HEK293 (cell line): ENCODE data around the gene CSN2.

Experiments
- CTCF ChIA-PET: fragments of 350-600 bp; formaldehyde crosslinking; extraction: SDS; loops from one replicate; lab custom pipeline; 2021; ENCODE audit warnings: antibody characterized with exemption; lab: Yijun Ruan, JAX
- POLR2A ChIA-PET: fragments of 300-600 bp; formaldehyde crosslinking; extraction: SDS; loops from one replicate; lab custom pipeline; 2020; ENCODE audit warnings: antibody characterized with exemption, inconsistent platforms; lab: Yijun Ruan, JAX
- H3K27ac ChIP-seq: fragments of 200-500 bp; sonication (Bioruptor generic); 2 replicates; pipeline ENCODE4 v1.5.1; 2014; ENCODE audit warnings: low read depth, low read length, control low read depth, inconsistent platforms; ENCODE audit errors: extremely low read depth
- H3K36me3 ChIP-seq, 2 experiments: fragments of 200-500 bp in 1 of 2; sonication (Bioruptor generic) in 1 of 2; 1 replicate in 1 of 2; 2 replicates in 1 of 2; pipeline ENCODE4 v1.5.1; 2014 to 2017; ENCODE audit warnings: inconsistent platforms in 2 of 2, low read length in 2 of 2; ENCODE audit not compliant: control insufficient read depth in 2 of 2, insufficient read depth in 1 of 2
- H3K4me1 ChIP-seq: fragments of 200-500 bp; sonication (Bioruptor generic); 2 replicates; pipeline ENCODE4 v1.5.1; 2014; ENCODE audit warnings: mild to moderate bottlenecking, low read length, inconsistent platforms; ENCODE audit not compliant: control insufficient read depth, insufficient read depth
- H3K4me3 ChIP-seq: 2 replicates; pipeline ENCODE4 v1.5.1; 2011; ENCODE audit warnings: low read depth, mild to moderate bottlenecking, control low read depth, low read length, moderate library complexity
- H3K9me3 ChIP-seq: fragments of 200-500 bp; sonication (Bioruptor generic); 2 replicates; pipeline ENCODE4 v1.5.1; 2014; ENCODE audit warnings: low read depth, low read length, inconsistent platforms; ENCODE audit not compliant: control insufficient read depth, insufficient read depth
- GLI4 ChIP-seq: fragments of 450-650 bp; formaldehyde crosslinking; IDR thresholded peaks from 2 replicates; pipeline ENCODE4 v1.5.1; 2016; ENCODE audit warnings: missing biosample characterization, missing genetic modification characterization
- HIC1 ChIP-seq: fragments of 450-650 bp; formaldehyde crosslinking; IDR thresholded peaks from 2 replicates; pipeline ENCODE4 v1.5.1; 2016; ENCODE audit warnings: missing biosample characterization, missing genetic modification characterization
- KLF8 ChIP-seq: fragments of 450-650 bp; formaldehyde crosslinking; IDR thresholded peaks from 2 replicates; pipeline ENCODE4 v1.5.1; 2016; ENCODE audit warnings: missing biosample characterization, missing genetic modification characterization
- ZFP37 ChIP-seq: fragments of 450-650 bp; formaldehyde crosslinking; IDR thresholded peaks from 2 replicates; pipeline ENCODE4 v1.5.1; 2016; ENCODE audit warnings: missing biosample characterization, missing genetic modification characterization
- ZNF112 ChIP-seq: fragments of 450-650 bp; formaldehyde crosslinking; IDR thresholded peaks from 2 replicates; pipeline ENCODE4 v1.5.0; 2017; ENCODE audit warnings: missing biosample characterization, missing genetic modification characterization
- ZNF138 ChIP-seq: fragments of 450-650 bp; formaldehyde crosslinking; IDR thresholded peaks from 2 replicates; pipeline ENCODE4 v1.5.1; 2016; ENCODE audit warnings: missing biosample characterization, missing genetic modification characterization, borderline replicate concordance
- ZNF211 ChIP-seq: fragments of 450-650 bp; formaldehyde crosslinking; IDR thresholded peaks from 2 replicates; pipeline ENCODE4 v1.5.1; 2016; ENCODE audit warnings: low read depth, missing biosample characterization, missing genetic modification characterization
- ZNF214 ChIP-seq: fragments of 450-650 bp; formaldehyde crosslinking; IDR thresholded peaks from 2 replicates; pipeline ENCODE4 v1.5.1; 2017; ENCODE audit warnings: missing biosample characterization, mild to moderate bottlenecking, missing genetic modification characterization, borderline replicate concordance
- ZNF391 ChIP-seq: fragments of 450-650 bp; formaldehyde crosslinking; IDR thresholded peaks from 2 replicates; pipeline ENCODE4 v1.5.1; 2016; ENCODE audit warnings: low read depth, missing biosample characterization, missing genetic modification characterization, borderline replicate concordance
- ZNF521 ChIP-seq: fragments of 450-650 bp; formaldehyde crosslinking; IDR thresholded peaks from 2 replicates; pipeline ENCODE4 v1.5.1; 2017; ENCODE audit warnings: missing biosample characterization, mild to moderate bottlenecking, missing genetic modification characterization
- ZNF548 ChIP-seq: fragments of 450-650 bp; formaldehyde crosslinking; IDR thresholded peaks from 2 replicates; pipeline ENCODE4 v1.5.1; 2016; ENCODE audit warnings: missing biosample characterization, missing genetic modification characterization
- ZNF580 ChIP-seq: fragments of 450-650 bp; formaldehyde crosslinking; IDR thresholded peaks from 2 replicates; pipeline ENCODE4 v1.5.1; 2016; ENCODE audit warnings: missing biosample characterization, missing genetic modification characterization
- ZNF585B ChIP-seq: fragments of 450-650 bp; formaldehyde crosslinking; IDR thresholded peaks from 2 replicates; pipeline ENCODE4 v1.5.1; 2016; ENCODE audit warnings: missing biosample characterization, missing genetic modification characterization
- ZNF624 ChIP-seq: fragments of 450-650 bp; formaldehyde crosslinking; IDR thresholded peaks from 2 replicates; pipeline ENCODE4 v1.5.1; 2017; ENCODE audit warnings: missing biosample characterization, missing genetic modification characterization
- ZNF629 ChIP-seq: fragments of 450-650 bp; formaldehyde crosslinking; IDR thresholded peaks from 2 replicates; pipeline ENCODE4 v1.5.1; 2017; ENCODE audit warnings: missing biosample characterization, missing genetic modification characterization
- ZNF639 ChIP-seq: fragments of 450-650 bp; formaldehyde crosslinking; IDR thresholded peaks from 2 replicates; pipeline ENCODE4 v1.5.1; 2016; ENCODE audit warnings: missing biosample characterization, missing genetic modification characterization
- ZNF660 ChIP-seq: fragments of 450-650 bp; IDR thresholded peaks from 2 replicates; pipeline ENCODE4 v1.5.1; 2018; ENCODE audit warnings: missing biosample characterization, mild to moderate bottlenecking, missing genetic modification characterization
- ZNF791 ChIP-seq: fragments of 450-650 bp; formaldehyde crosslinking; IDR thresholded peaks from 2 replicates; pipeline ENCODE4 v1.5.1; 2016; ENCODE audit warnings: missing biosample characterization, missing genetic modification characterization
- ZSCAN16 ChIP-seq: fragments of 450-650 bp; formaldehyde crosslinking; IDR thresholded peaks from 2 replicates; pipeline ENCODE4 v1.5.1; 2016; ENCODE audit warnings: missing biosample characterization, missing genetic modification characterization
- ZSCAN23 ChIP-seq: fragments of 450-650 bp; formaldehyde crosslinking; IDR thresholded peaks from 2 replicates; pipeline ENCODE4 v1.5.1; 2016; ENCODE audit warnings: missing biosample characterization, missing genetic modification characterization
- TF ChIP-seq, protein P1 (sequence below): fragments of 450-650 bp; formaldehyde crosslinking; IDR thresholded peaks from 2 replicates; pipeline ENCODE4 v1.5.1; 2017; ENCODE audit warnings: missing biosample characterization, missing genetic modification characterization

The CSN2 gene, protein sequence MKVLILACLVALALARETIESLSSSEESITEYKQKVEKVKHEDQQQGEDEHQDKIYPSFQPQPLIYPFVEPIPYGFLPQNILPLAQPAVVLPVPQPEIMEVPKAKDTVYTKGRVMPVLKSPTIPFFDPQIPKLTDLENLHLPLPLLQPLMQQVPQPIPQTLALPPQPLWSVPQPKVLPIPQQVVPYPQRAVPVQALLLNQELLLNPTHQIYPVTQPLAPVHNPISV

DNA sequence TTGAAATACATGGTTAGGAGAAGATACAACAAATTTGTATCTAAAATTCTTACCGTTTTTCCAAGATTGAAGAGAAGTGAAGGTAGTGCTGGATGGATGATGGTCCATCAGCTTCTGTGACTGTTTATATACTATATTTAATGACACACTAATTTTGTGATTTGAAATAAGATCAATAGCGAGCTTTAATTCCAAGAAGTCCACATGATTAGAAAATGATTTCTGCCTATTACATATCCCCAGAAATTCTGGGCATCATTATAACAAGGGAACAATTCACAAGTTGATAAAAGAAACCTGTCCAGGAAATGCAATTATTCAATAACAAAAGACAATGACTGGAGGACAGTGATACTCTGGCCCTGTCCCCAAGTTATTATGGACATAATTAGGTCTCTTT lies at the start of gene CSN2:
TSS of gene CSN2 (minus strand) at position 101 of the 400 bp plus-strand sequence. CDS start 4,733 bp downstream, outside the sequence.
- Histone ChIP-seq H3K4me3 (no peak within 1 kb of the TSS), H3K4me1 (no peaks in the 10 kb centered on the region), H3K36me3 (no peaks in the 10 kb centered on the region), H3K27ac (no peak within 1 kb of the TSS), H3K9me3 (no peaks in the 10 kb centered on the region)
- ChIA-PET POLR2A (no interaction called here), CTCF (no interaction called here)
- TF ChIP-seq ZNF629 (tag by site-specific recombination) (no peak), ZNF660 (no peak), ZNF214 (tag by site-specific recombination) (no peak), ZNF391 (no peak), ZNF580 (no peak), ZNF521 (tag by site-specific recombination) (no peak), ZSCAN16 (tag by site-specific recombination) (no peak), ZFP37 (tag by site-specific recombination) (no peak), ZNF624 (tag by site-specific recombination) (no peak)

GRCh38 chr4:70008771-70009170 lies 43.2 kb upstream of the CSN2 start:
- TF ChIP-seq ZNF585B (no peak), HIC1 (no peak), ZNF548 (tag by site-specific recombination) (no peak), ZNF112 (tag by site-specific recombination) (no peak), ZNF138 (tag by site-specific recombination) (no peak), KLF8 (no peak), GLI4 (tag by site-specific recombination) (no peak), ZNF791 (no peak), ZSCAN23 (no peak), ZNF211 (tag by site-specific recombination) (no peak), ZNF639 (no peak)
- TF ChIP-seq, protein P1, sequence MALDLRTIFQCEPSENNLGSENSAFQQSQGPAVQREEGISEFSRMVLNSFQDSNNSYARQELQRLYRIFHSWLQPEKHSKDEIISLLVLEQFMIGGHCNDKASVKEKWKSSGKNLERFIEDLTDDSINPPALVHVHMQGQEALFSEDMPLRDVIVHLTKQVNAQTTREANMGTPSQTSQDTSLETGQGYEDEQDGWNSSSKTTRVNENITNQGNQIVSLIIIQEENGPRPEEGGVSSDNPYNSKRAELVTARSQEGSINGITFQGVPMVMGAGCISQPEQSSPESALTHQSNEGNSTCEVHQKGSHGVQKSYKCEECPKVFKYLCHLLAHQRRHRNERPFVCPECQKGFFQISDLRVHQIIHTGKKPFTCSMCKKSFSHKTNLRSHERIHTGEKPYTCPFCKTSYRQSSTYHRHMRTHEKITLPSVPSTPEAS (tag by site-specific recombination) = no peak
- POLR2A ChIA-PET = no interaction called here

More at GRCh38 chr4:70008771-70009170, 43.2 kb upstream of the CSN2 start:
- Histone ChIP-seq H3K4me3 (no peak overlapping the region), H3K4me1 (no peaks in the 10 kb centered on the region), H3K9me3 (no peaks in the 10 kb centered on the region), H3K36me3 (no peaks in the 10 kb centered on the region), H3K27ac (no peak overlapping the region)
- CTCF ChIA-PET = no interaction called here
